H1 (cell line): ENCODE measurements around the gene FAM50A. TPM values are rescaled to one million over a fixed set of nuclear protein-coding genes. Genes with fewer than 3 reads are reported as not detected.

Source experiments
- CTCF ChIA-PET: fragments of 300-600 bp; sonication (Branson Sonifier 250); formaldehyde crosslinking; loops from one replicate; lab custom pipeline; 2021; ENCODE audit not compliant: partially characterized antibody; lab: Charles Lee
- POLR2A ChIA-PET: fragments of 300-600 bp; sonication (Branson Sonifier 250); formaldehyde crosslinking; loops from one replicate; lab custom pipeline; 2021; ENCODE audit warnings: inconsistent platforms; ENCODE audit not compliant: partially characterized antibody; lab: Charles Lee
- DNase-seq, 2 experiments: peaks; one replicate each; pipeline versions ENCODE4 v3.0.0 to v3.0.0-alpha.2; 2010 to 2022; ENCODE audit warnings: low spot score in 2 of 2, low read depth in 1 of 2, mixed read lengths in 1 of 2
- FAIRE-seq: peaks from 2 replicates; lab custom pipeline; 2011; peaks lifted over from hg19 to GRCh38; lab: Jason Lieb, UNC
- H2AFZ ChIP-seq: 2 replicates; pipeline ENCODE4 v1.8.1; 2012; ENCODE audit warnings: low read length, inconsistent platforms
- H2AK5ac ChIP-seq: 2 replicates; pipeline ENCODE4 v1.6.1; 2013; ENCODE audit warnings: low read depth, low read length
- H2BK120ac ChIP-seq: replicated peaks from 2 replicates; pipeline ENCODE3; 2013; ENCODE audit warnings: low read depth, low read length, inconsistent platforms
- H2BK12ac ChIP-seq: 2 replicates; pipeline ENCODE4 v1.6.1; 2013; ENCODE audit warnings: low read depth, low read length
- H2BK15ac ChIP-seq: 2 replicates; pipeline ENCODE4 v1.6.1; 2013; ENCODE audit warnings: low read length
- H2BK20ac ChIP-seq: 2 replicates; pipeline ENCODE4 v1.6.1; 2013; ENCODE audit warnings: low read length
- H2BK5ac ChIP-seq: 2 replicates; pipeline ENCODE4 v1.6.1; 2013; ENCODE audit warnings: low read depth, low read length
- H3K14ac ChIP-seq: 2 replicates; pipeline ENCODE4 v1.6.1; 2013; ENCODE audit warnings: inconsistent platforms; ENCODE audit not compliant: insufficient read length
- H3K18ac ChIP-seq: 2 replicates; pipeline ENCODE4 v1.6.1; 2013; ENCODE audit warnings: low read length; ENCODE audit errors: extremely low read depth
- H3K23ac ChIP-seq: 2 replicates; pipeline ENCODE4 v1.6.1; 2013; ENCODE audit warnings: inconsistent platforms; ENCODE audit not compliant: insufficient read length
- H3K23me2 ChIP-seq: 2 replicates; pipeline ENCODE4 v1.6.1; 2013; ENCODE audit warnings: low read depth, low read length
- H3K27ac ChIP-seq: 2 replicates; pipeline ENCODE4 v1.6.1; 2011; ENCODE audit warnings: low read depth, low read length, inconsistent platforms
- H3K27me3 ChIP-seq, 4 experiments: replicated peaks in 1 of 4; 1 replicate in 1 of 4; 2 replicates in 3 of 4; pipeline versions ENCODE4 v1.6.1 to v1.8.1; 2011 to 2013; ENCODE audit warnings: low read length in 3 of 4, mild to moderate bottlenecking in 3 of 4, inconsistent platforms in 2 of 4, mixed read lengths in 2 of 4, moderate library complexity in 1 of 4; ENCODE audit not compliant: control insufficient read depth in 3 of 4, insufficient read depth in 3 of 4; ENCODE audit errors: extremely low read depth in 1 of 4
- H3K36me3 ChIP-seq, 4 experiments: 2 replicates each; pipeline versions ENCODE4 v1.6.1 to v1.8.1; 2011 to 2013; ENCODE audit warnings: mild to moderate bottlenecking in 4 of 4, low read length in 3 of 4, moderate library complexity in 2 of 4, control low read depth in 1 of 4, inconsistent platforms in 1 of 4; ENCODE audit not compliant: insufficient read depth in 4 of 4, control insufficient read depth in 2 of 4
- H3K4ac ChIP-seq: replicated peaks from 2 replicates; pipeline ENCODE3; 2013; ENCODE audit warnings: low read length, low read depth, mixed read lengths, inconsistent platforms; ENCODE audit not compliant: insufficient read length
- H3K4me1 ChIP-seq, 4 experiments: replicated peaks in 1 of 4; 1 replicate in 1 of 4; 2 replicates in 3 of 4; pipeline versions ENCODE4 v1.6.1 to v1.8.1; 2011 to 2013; ENCODE audit warnings: low read length in 3 of 4, inconsistent platforms in 2 of 4, mixed read lengths in 1 of 4; ENCODE audit not compliant: insufficient read depth in 4 of 4, control insufficient read depth in 3 of 4
- H3K4me2 ChIP-seq, 2 experiments: 2 replicates each; pipeline versions ENCODE4 v1.6.1 to v1.8.1; 2011 to 2013; ENCODE audit warnings: low read depth in 2 of 2, low read length in 2 of 2, control low read depth in 1 of 2, inconsistent platforms in 1 of 2, mild to moderate bottlenecking in 1 of 2; ENCODE audit not compliant: insufficient read depth in 1 of 2
- H3K4me3 ChIP-seq, 4 experiments: fragments of 200-600, 300-600 bp in 1 of 4; sonication (generic), shearing (Covaris generic), sonication (Bioruptor Twin) in 1 of 4; 2 replicates each; pipeline versions ENCODE4 v1.5.1 to v1.8.1; 2011 to 2016; ENCODE audit warnings: low read length in 4 of 4, low read depth in 3 of 4, control low read depth in 2 of 4, inconsistent platforms in 2 of 4, mild to moderate bottlenecking in 2 of 4, mixed read lengths in 1 of 4, moderate library complexity in 1 of 4; ENCODE audit not compliant: insufficient read depth in 2 of 4; ENCODE audit errors: extremely low read depth in 1 of 4
- H3K56ac ChIP-seq: replicated peaks from 2 replicates; pipeline ENCODE3; 2013; ENCODE audit warnings: low read depth, mild to moderate bottlenecking, mixed read lengths, low read length, inconsistent platforms; ENCODE audit not compliant: insufficient read length
- H3K79me1 ChIP-seq: 2 replicates; pipeline ENCODE4 v1.6.1; 2013; ENCODE audit warnings: low read depth, low read length, control low read depth
- H3K79me2 ChIP-seq, 2 experiments: 2 replicates each; pipeline versions ENCODE4 v1.6.1 to v1.8.1; 2012 to 2013; ENCODE audit warnings: low read length in 2 of 2, mild to moderate bottlenecking in 2 of 2, inconsistent platforms in 1 of 2; ENCODE audit not compliant: insufficient read depth in 2 of 2, control insufficient read depth in 1 of 2
- H3K9ac ChIP-seq, 4 experiments: replicated peaks in 1 of 4; 1 replicate in 1 of 4; 2 replicates in 3 of 4; pipeline versions ENCODE4 v1.6.1 to v1.8.1; 2011 to 2013; ENCODE audit warnings: low read depth in 3 of 4, low read length in 3 of 4, control low read depth in 2 of 4, mild to moderate bottlenecking in 2 of 4, moderate library complexity in 2 of 4, inconsistent platforms in 1 of 4; ENCODE audit errors: extremely low read depth in 1 of 4
- H3K9me3 ChIP-seq, 2 experiments: 2 replicates each; pipeline versions ENCODE4 v1.6.1 to v1.8.1; 2012 to 2013; ENCODE audit warnings: mild to moderate bottlenecking in 2 of 2, moderate library complexity in 2 of 2, control low read depth in 1 of 2, inconsistent platforms in 1 of 2, low read depth in 1 of 2, low read length in 1 of 2, mixed read lengths in 1 of 2; ENCODE audit not compliant: insufficient read depth in 2 of 2
- H4K20me1 ChIP-seq, 2 experiments: replicated peaks in 1 of 2; 2 replicates each; pipeline versions ENCODE3 to v1.8.1; 2011 to 2013; ENCODE audit warnings: inconsistent platforms in 2 of 2, low read length in 2 of 2, mild to moderate bottlenecking in 1 of 2; ENCODE audit not compliant: insufficient read depth in 2 of 2, control insufficient read depth in 1 of 2
- H4K5ac ChIP-seq: 2 replicates; pipeline ENCODE4 v1.6.1; 2013; ENCODE audit warnings: low read length, low read depth, mixed read lengths, inconsistent platforms; ENCODE audit not compliant: insufficient read length
- H4K8ac ChIP-seq: 2 replicates; pipeline ENCODE4 v1.8.0; 2013; ENCODE audit warnings: mild to moderate bottlenecking, moderate library complexity, low read length, inconsistent platforms; ENCODE audit not compliant: insufficient read depth; ENCODE audit errors: extremely low read depth
- H4K91ac ChIP-seq: replicated peaks from 2 replicates; pipeline ENCODE3; 2013; ENCODE audit warnings: low read length, mixed read lengths, inconsistent platforms; ENCODE audit not compliant: insufficient read length
- JUN ChIP-seq: IDR thresholded peaks from 2 replicates; pipeline ENCODE4 v1.6.1; 2011; ENCODE audit warnings: low read depth, mild to moderate bottlenecking, improper control_type of control experiment, low read length
- RXRA ChIP-seq: IDR thresholded peaks from 2 replicates; pipeline ENCODE4 v1.6.1; 2011; ENCODE audit warnings: low read depth, mild to moderate bottlenecking, low read length, moderate library complexity; ENCODE audit not compliant: insufficient read depth
- WGBS, 2 experiments: shearing (Covaris generic) in 1 of 2; methylation state at CpG; one replicate each; pipeline versions ENCODE4 v1.1.6 to v1.1.7; 2013 to 2015; ENCODE audit warnings: low lambda C conversion rate in 2 of 2, mixed read lengths in 2 of 2, inconsistent platforms in 1 of 2, low coverage in 1 of 2, missing lambda C conversion rate in 1 of 2; ENCODE audit not compliant: insufficient replicate concordance in 2 of 2, insufficient coverage in 1 of 2, insufficient read length in 1 of 2; ENCODE audit errors: extremely low coverage in 1 of 2, missing lambda C conversion rate in 1 of 2; 5-methylcytosine and 5-hydroxymethylcytosine counted together
- polyA plus RNA-seq, 7 experiments: library from polyadenylated mRNA; depleted of rRNA in 3 of 7; stranded (reverse) in 5 of 7; unstranded in 2 of 7; fragments of >200 nt in 5 of 7; fragments of 200-250 nt in 2 of 7; gene quantifications; 1 replicate in 5 of 7; 2 replicates in 1 of 7; 4 replicates in 1 of 7; pipeline versions ENCODE4 v1.2.1 to v1.2.3, GENCODE V29; 2011 to 2013; ENCODE audit warnings: missing spikeins in 2 of 7, mixed read lengths in 2 of 7
- total RNA-seq: library from RNA; stranded (reverse); fragmentation: NEBNext Ultra II Directional; extraction: Animal tissue kit (Norgen Biotek cat#: 25700); gene quantifications from 2 replicates; pipeline ENCODE4 v1.2.1, GENCODE V29; 2021

Gene FAM50A
- total and polyA plus RNA-seq, 2 of the 8 experiments (the other 6 are each of a cell fraction or from before 2014, with no cell fraction given), result 30.7 to 48.7 TPM

- no peaks in the 10 kb centered on the region; the same call in 1 of the 2 replicates for H3K79me1 ChIP-seq
- H3K56ac ChIP-seq, result no peak overlapping the region
- CTCF ChIA-PET, result interaction anchor here (0.6 to 1.4 kb wide), 3 partner anchors 20 to 265 kb away, joined by 3 read pairs; no protein-coding TSS in a partner anchor
- H2AK5ac ChIP-seq, result no peak overlapping the region
- DNase-seq, result no peak
- POLR2A ChIA-PET, result interaction anchor here (1.5 to 1.7 kb wide), 3 partner anchors 16 to 77 kb away, joined by 3 to 4 read pairs (median 4); no protein-coding TSS in a partner anchor
- no peak overlapping the region for H2BK20ac ChIP-seq
- no peak overlapping the region for H2BK12ac ChIP-seq
- no peak overlapping the region for H3K27ac ChIP-seq
- no peak overlapping the region for H3K9ac ChIP-seq
- no peak overlapping the region for H2BK120ac ChIP-seq
- H3K27me3 ChIP-seq, result no peaks in the 10 kb centered on the region
- H2BK15ac ChIP-seq, result no peak overlapping the region
- H2BK5ac ChIP-seq, result no peak overlapping the region
- H3K79me2 ChIP-seq, result no peaks in the 10 kb centered on the region; a peak in 1 of 4 replicates
- peaks cover 0 to 4% (median 0%) of the 10 kb centered on the region in 4 experiments; a peak in 1 of 7 replicates for H3K4me1 ChIP-seq
- H3K4ac ChIP-seq, result no peak overlapping the region
- no peak overlapping the region for H3K4me3 ChIP-seq
- no peak overlapping the region for H3K14ac ChIP-seq
- H3K23me2 ChIP-seq, result peaks cover 3% of the 10 kb centered on the region; the same call in 1 of the 2 replicates
- H3K18ac ChIP-seq, result no peak overlapping the region
- no peak overlapping the region for H4K5ac ChIP-seq
- WGBS, 2 experiments, result 94% methylated on average over 5 of the region's 12 CpGs; no CpG with 5 or more reads in 1 of the 2 experiments
- H4K91ac ChIP-seq, result no peak overlapping the region
- peaks cover 0 to 22% (median 10%) of the 10 kb centered on the region in 4 experiments; a peak in 5 of 8 replicates for H3K36me3 ChIP-seq
- peaks cover 0 to 2% of the 10 kb centered on the region in 2 experiments for H4K20me1 ChIP-seq
- FAIRE-seq, result no peak
- H4K8ac ChIP-seq, result no peak overlapping the region
- no peak overlapping the region for H3K4me2 ChIP-seq
- H2AFZ ChIP-seq, result no peak overlapping the region
- H3K23ac ChIP-seq, result no peak overlapping the region
- H3K9me3 ChIP-seq, result no peaks in the 10 kb centered on the region
- TF ChIP-seq JUN, result no peak
- TF ChIP-seq RXRA, result no peak
Observed at GRCh38 chrX:154446430-154446829, 2.5 kb downstream of the FAM50A start.
